ENCODE data around the gene PKD2.

- no peak for TF ChIP-seq SIN3A (IDR thresholded peaks at IDR 0.05; ENCODE audit: borderline replicate concordance, insufficient read depth, low read length)
- TF ChIP-seq TAF1 (IDR thresholded peaks at IDR 0.05; ENCODE audit: borderline replicate concordance, insufficient read depth, low read length), result no peak
Measured at GRCh38 chr4:88012647-88013046, 5.2 kb downstream of the PKD2 start.
